Measurements from ENCODE around the gene FIGN.

DNA sequence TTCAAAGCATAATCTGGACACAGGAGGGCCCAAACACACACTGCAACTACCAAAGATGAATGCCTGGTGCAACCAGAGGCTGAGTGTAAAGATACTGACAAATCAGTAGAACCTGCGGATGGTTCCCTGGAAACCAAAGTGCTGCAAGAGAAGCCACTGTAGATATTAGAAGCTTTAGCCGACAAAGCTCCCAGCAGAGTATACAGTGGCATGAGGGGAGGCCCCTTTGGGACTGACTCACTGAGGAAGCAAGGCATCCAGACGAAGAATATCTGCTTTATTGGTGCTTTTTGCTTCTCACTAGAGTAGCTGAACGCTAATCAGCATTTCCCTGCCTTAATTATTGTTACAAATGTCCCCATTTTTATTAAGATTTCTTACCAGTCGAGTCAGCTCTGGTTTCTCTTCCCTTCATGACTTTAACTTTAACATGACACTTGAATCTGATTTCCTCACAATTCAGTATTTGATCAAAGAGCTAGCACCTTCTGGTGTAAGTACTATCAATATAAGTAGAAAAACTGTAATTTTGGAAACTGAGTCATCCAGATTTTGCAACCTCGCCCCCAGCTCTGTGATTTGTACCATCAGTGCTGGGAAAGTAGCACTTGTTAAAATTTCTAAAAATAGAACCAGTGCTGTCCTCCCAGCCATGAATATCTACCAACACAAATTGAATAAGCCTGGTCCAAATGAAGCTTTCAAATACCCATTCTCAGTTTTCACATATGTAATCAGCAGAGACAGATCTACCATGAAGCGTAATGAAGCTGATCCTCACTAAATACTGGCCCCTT lies 34.2 kb downstream of the FIGN start:
- TF ChIP-seq, protein P1, sequence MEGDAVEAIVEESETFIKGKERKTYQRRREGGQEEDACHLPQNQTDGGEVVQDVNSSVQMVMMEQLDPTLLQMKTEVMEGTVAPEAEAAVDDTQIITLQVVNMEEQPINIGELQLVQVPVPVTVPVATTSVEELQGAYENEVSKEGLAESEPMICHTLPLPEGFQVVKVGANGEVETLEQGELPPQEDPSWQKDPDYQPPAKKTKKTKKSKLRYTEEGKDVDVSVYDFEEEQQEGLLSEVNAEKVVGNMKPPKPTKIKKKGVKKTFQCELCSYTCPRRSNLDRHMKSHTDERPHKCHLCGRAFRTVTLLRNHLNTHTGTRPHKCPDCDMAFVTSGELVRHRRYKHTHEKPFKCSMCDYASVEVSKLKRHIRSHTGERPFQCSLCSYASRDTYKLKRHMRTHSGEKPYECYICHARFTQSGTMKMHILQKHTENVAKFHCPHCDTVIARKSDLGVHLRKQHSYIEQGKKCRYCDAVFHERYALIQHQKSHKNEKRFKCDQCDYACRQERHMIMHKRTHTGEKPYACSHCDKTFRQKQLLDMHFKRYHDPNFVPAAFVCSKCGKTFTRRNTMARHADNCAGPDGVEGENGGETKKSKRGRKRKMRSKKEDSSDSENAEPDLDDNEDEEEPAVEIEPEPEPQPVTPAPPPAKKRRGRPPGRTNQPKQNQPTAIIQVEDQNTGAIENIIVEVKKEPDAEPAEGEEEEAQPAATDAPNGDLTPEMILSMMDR (IDR thresholded peaks at IDR 0.05; ENCODE audit: low read depth, low read length), result no peak
- no peak for TF ChIP-seq POLR2A (IDR thresholded peaks at IDR 0.05; ENCODE audit: extremely low read depth, insufficient read length)
